OCI-LY1 (cell line): ENCODE measurements around the gene FBXW8.

Source experiments
- EZH2 ChIP-seq: fragments of 200-600 bp; sonication (generic), shearing (Covaris generic); IDR thresholded peaks from 2 replicates; pipeline ENCODE4 v1.8.0; 2017; ENCODE audit warnings: borderline replicate concordance, mixed run types, mild to moderate bottlenecking, antibody characterized with exemption, low read length, moderate library complexity, mixed read lengths
- TF ChIP-seq, protein P1 (sequence below): fragments of 200-600 bp; sonication (generic), shearing (Covaris generic); IDR thresholded peaks from 2 replicates; pipeline ENCODE4 v1.5.1; 2017; ENCODE audit warnings: mild to moderate bottlenecking, antibody characterized with exemption, low read length, moderate library complexity, mixed read lengths

DNA sequence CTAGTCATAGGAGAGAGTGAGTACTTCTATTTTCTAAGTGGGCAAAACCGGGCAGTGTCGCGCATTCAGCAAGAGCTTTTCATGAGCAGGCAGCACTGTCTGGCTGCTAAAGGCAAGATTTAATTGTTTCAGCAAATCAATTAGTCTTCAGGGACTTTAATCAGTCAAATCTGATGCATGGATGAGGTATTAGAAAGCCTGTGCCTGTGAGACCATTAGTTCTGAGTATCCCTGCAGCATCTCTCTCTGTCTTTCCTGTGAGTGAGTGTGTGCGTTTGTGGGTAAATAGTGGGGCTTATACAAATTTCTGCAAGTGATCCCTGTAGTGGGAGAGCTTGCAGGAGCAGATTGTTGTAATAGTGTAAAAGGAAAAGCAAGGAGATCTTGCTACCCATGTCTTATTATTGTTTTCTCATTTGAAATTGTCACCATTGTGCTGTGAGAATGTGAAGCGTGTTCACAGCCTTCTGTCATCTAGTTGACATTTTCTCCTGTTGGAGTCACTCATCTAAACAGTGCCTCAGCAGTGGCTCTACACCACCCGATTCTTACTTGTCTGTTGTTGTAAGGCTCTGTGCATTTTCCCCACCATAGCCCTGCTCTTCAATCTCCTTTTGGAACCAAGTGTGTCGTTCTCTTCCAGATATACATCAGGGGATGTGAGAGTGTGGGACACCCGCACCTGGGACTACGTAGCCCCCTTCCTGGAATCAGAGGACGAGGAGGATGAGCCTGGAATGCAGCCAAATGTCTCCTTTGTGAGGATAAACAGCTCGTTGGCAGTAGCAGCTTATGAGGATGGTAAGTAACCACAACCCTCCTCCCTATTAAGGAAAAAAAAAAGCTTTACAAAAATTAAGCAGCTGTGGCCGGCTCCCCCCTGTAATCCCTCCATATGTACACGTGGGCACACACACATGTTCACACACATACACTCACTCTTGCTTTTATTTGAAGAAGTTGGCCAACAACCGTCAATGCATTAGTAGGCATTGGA lies 53.6 kb downstream of the FBXW8 start:
- TF ChIP-seq, protein P1, sequence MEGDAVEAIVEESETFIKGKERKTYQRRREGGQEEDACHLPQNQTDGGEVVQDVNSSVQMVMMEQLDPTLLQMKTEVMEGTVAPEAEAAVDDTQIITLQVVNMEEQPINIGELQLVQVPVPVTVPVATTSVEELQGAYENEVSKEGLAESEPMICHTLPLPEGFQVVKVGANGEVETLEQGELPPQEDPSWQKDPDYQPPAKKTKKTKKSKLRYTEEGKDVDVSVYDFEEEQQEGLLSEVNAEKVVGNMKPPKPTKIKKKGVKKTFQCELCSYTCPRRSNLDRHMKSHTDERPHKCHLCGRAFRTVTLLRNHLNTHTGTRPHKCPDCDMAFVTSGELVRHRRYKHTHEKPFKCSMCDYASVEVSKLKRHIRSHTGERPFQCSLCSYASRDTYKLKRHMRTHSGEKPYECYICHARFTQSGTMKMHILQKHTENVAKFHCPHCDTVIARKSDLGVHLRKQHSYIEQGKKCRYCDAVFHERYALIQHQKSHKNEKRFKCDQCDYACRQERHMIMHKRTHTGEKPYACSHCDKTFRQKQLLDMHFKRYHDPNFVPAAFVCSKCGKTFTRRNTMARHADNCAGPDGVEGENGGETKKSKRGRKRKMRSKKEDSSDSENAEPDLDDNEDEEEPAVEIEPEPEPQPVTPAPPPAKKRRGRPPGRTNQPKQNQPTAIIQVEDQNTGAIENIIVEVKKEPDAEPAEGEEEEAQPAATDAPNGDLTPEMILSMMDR: no peak
- TF ChIP-seq EZH2: no peak
